Measurements from ENCODE around the gene RAB14.

DNA sequence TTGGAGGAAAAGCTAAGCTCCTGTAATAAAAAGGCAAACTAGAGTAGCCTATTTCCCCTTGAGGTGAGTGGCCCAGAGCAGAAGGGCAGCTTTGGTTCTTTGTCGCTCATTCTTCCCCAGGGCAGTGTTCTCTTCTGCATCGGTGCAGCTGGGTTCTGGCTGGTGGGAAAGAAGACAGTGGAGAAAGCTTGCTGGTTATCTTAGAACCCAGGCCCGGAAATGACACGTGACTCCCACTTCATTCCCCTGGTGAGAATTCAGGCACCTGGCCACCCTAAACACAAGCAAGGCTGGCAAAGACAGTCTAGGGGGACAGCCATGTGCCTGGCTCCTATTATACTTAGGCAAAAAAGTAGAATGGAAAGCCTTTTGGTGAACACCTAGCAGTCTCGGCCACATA lies 33.8 kb upstream of the RAB14 start:
- TF ChIP-seq, protein P1, sequence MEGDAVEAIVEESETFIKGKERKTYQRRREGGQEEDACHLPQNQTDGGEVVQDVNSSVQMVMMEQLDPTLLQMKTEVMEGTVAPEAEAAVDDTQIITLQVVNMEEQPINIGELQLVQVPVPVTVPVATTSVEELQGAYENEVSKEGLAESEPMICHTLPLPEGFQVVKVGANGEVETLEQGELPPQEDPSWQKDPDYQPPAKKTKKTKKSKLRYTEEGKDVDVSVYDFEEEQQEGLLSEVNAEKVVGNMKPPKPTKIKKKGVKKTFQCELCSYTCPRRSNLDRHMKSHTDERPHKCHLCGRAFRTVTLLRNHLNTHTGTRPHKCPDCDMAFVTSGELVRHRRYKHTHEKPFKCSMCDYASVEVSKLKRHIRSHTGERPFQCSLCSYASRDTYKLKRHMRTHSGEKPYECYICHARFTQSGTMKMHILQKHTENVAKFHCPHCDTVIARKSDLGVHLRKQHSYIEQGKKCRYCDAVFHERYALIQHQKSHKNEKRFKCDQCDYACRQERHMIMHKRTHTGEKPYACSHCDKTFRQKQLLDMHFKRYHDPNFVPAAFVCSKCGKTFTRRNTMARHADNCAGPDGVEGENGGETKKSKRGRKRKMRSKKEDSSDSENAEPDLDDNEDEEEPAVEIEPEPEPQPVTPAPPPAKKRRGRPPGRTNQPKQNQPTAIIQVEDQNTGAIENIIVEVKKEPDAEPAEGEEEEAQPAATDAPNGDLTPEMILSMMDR (conservative IDR thresholded peaks at IDR 0.05 in 1 of 2, IDR thresholded peaks at IDR 0.05 in 1 of 2; ENCODE audit: low read depth in 1 of 2, low read length in 2 of 2), result no peak
- TF ChIP-seq EZH2 (IDR thresholded peaks at IDR 0.05; ENCODE audit: low read length, missing control alignments), result no peak
